Activated CD8-positive, alpha-beta memory T cell treated with anti-CD3 and anti-CD28 coated beads, Interleukin-2, amount 50 U/mL, for 48 hours (primary cell): ENCODE measurements around the gene MAP3K6.
A peak's percentile ranks its signal among the peaks of the same experiment; 100 is the strongest.

Source experiments
- DNase-seq: peaks from one replicate; pipeline ENCODE4 v3.0.0-alpha.2; 2020

Gene MAP3K6

GRCh38 chr1:27372808-27373690 lies 6.3 kb upstream of the MAP3K6 start:
- no peak for DNase-seq

- no peak for DNase-seq
Observed at GRCh38 chr1:27372022-27372807, 5.5 kb upstream of the MAP3K6 start.

- no peak for DNase-seq
Observed at GRCh38 chr1:27368869-27369582, 2.3 kb upstream of the MAP3K6 start.

- no peak for DNase-seq
Observed at GRCh38 chr1:27367160-27367650, 444 bp upstream of the MAP3K6 start.

- DNase-seq, result peak; percentile 92
Observed at GRCh38 chr1:27366113-27366410, 699 bp downstream of the MAP3K6 start.

- peak; percentile 90 for DNase-seq
Observed at GRCh38 chr1:27365372-27366112, 1.2 kb downstream of the MAP3K6 start.

GRCh38 chr1:27364696-27365371 lies 1.9 kb downstream of the MAP3K6 start:
- no peak for DNase-seq

GRCh38 chr1:27363766-27364695 lies 2.7 kb downstream of the MAP3K6 start:
- DNase-seq, result no peak

- no peak for DNase-seq
Observed at GRCh38 chr1:27361553-27361952, 5.2 kb downstream of the MAP3K6 start.

- no peak for DNase-seq
Observed at GRCh38 chr1:27361044-27361402, 5.7 kb downstream of the MAP3K6 start.

- DNase-seq, result peak; percentile 66
Observed at GRCh38 chr1:27360159-27361043, 6.4 kb downstream of the MAP3K6 start.

GRCh38 chr1:27359822-27360158 lies 7.0 kb downstream of the MAP3K6 start:
- DNase-seq, result no peak

GRCh38 chr1:27358928-27359313 lies 7.8 kb downstream of the MAP3K6 start:
- DNase-seq, result no peak

- no peak for DNase-seq
Observed at GRCh38 chr1:27358038-27358927, 8.5 kb downstream of the MAP3K6 start.

GRCh38 chr1:27357281-27358037 lies 9.3 kb downstream of the MAP3K6 start:
- DNase-seq, result peak; percentile 95

GRCh38 chr1:27356619-27357280 lies 10.0 kb downstream of the MAP3K6 start:
- DNase-seq, result peak; percentile 77

GRCh38 chr1:27356277-27356618 lies 10.5 kb downstream of the MAP3K6 start:
- no peak for DNase-seq

- no peak for DNase-seq
Observed at GRCh38 chr1:27355683-27356082, 11.1 kb downstream of the MAP3K6 start.
